ENCODE results near the gene TTLL6.

- TF ChIP-seq CTCF (IDR thresholded peaks at IDR 0.05): no peak
- TF ChIP-seq POLR2A (IDR thresholded peaks at IDR 0.05): no peak
These were observed 65.2 kb downstream of the TTLL6 start for GRCh38 chr17:48751733-48752398.
